CD4-positive, alpha-beta T cell treated with Interleukin-21 for 1 hour (primary cell): Measurements from ENCODE around the gene ARL15.
"Not testable (repeated sequence)": the region's sequence is repeated elsewhere in the genome, so short reads cannot be mapped to it uniquely, and the experiment has no call there.

Source experiments
- DNase-seq: peaks from one replicate; pipeline ENCODE4 v3.0.0-alpha.2; 2020

The ARL15 gene

DNA sequence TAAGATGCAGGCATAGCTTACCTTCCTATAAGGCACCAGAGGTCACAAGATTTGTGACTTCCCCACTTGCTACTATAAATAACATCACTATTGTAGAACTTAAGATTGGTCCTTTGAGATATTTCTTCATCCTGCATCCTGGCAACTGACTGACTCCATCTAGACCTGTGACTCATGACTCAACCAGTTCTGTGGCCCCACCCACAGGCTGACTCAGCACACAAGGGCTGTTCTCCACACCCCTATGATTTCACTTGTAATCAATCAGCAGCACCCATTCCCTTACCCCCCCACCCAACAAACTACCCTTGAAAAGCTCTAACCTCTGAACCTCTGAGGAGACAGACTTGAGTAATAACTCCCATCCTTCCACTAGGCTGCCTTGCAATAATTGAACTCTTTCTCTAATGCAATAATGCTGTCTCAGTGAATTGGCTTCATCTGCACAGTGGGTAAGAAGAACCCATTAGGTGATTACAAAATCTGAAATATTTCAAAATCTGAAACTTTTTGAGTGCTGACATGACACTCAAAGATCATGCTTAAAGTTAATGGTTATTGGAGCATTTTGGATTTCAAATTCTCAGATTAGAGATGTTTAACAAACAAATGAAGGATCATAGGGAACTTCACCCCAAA lies 296.7 kb downstream of the ARL15 start:
- no peak for DNase-seq

DNA sequence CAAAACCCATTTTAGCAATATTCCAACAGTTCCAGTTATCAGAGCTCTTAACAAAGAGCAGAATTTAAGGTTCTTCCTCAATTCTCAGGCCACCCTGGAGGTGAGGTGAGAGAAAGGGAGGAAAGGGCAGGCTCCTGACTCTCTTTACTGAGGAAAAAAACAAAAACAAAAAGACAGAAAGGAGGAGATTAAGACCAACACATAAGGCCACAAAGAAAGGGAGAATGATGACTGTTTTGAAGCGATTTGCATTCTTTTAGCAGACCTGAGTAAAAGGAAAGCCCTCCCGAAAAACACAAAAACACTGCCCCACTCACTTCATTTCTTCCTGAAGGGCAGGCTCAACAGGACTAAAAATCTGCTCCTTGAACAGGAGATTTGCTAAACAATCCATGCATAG lies 300.5 kb downstream of the ARL15 start:
- DNase-seq, result no peak

DNA sequence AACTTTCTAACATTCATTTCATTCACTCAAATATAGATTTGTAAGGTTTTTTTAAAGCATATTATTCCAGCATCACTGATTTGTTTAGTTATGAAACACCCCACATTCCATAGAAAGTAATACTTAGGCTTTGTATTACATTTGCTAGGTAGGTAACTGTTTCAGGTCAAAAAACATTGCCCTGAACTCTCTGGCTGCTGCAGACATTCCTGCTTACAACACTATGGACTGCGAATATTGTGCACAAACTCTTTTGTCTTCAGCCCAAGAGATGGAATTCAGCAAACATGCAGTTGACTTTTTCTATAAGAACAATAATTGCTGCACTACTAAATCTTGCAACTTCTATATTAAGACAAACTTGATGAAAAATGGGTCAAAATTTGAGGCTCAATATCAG lies 301.0 kb downstream of the ARL15 start:
- DNase-seq, result no peak

DNA sequence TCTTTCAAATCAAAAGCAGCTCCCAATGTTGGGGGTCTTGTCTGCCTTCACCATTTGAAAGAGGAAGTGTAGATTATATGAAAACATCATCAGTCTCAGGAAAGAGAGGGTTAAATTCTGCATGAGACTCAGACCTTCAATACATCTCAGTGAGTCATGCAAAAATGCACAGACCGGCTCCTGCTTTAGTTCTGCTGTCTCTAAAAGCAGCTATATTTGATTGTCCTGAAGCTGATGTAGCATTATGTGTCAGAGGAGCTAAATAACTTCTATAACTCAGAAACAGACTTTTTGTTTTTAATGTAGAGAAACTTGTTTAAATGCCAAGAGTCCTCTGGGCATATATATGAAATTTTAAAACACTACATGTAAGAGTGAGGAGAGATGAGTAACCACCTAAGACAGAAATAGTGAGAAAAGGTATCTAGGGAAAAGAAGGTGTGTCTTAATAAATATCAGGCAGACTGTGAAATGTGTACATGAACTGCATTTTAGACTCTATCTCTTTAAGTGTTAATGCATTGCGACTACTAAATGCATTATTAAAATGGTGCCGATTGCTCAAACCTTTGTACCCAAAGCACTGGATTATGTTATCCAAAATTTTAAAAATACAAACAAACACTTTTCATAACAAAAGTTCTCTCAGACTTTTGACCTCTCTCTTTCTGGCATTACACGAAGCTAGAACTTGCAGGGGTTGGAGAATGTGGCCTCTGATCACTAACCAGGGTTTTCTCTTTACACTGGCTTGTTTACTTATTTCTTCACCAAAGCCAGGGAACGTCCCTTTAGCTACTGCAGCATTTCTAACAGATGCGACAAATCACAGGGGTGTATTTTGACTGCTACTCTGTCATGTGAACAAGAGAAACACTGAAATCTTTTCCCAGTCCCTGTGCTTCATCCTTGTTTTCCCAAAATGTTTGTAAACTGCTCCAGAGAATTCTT lies 302.3 kb downstream of the ARL15 start:
- DNase-seq, result no peak

DNA sequence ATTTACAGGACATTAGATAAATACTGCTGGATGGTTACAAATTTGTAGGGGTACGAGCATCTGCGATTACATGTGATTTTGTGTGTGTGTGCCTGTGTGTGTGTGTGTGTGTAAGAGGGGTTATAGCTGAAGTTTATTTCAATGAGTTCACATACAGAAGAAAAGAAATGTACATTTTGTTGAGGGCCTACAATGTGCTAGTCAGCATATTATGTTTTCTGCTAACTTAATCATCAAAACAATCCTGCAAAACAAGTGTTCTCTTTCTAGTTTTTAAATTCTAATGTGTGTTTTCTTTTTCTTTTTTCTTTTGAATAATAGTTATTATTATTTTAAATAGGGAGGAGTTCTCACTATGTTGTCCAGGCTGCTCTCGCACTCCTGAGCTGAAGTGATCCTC lies 305.7 kb downstream of the ARL15 start:
- DNase-seq, result no peak

DNA sequence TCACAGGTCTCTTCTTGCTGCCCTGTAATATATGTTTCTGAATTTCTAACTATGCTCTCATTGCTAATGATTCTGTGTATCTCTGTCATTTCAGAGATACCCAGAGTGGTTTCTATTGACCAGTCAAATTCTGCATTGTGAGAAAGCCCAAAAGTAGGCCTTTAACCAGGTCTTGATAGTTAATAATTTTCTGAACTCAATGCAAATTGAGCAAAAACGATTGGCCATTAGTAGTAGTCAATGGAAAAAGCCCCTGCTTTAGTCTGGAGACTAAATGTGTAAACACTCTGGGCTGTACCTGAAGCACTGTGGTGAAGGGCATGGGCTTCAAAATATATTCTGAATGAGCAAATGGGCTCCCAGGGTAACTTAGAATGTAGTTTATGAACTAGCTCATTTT lies 307.6 kb downstream of the ARL15 start:
- DNase-seq, result no peak

DNA sequence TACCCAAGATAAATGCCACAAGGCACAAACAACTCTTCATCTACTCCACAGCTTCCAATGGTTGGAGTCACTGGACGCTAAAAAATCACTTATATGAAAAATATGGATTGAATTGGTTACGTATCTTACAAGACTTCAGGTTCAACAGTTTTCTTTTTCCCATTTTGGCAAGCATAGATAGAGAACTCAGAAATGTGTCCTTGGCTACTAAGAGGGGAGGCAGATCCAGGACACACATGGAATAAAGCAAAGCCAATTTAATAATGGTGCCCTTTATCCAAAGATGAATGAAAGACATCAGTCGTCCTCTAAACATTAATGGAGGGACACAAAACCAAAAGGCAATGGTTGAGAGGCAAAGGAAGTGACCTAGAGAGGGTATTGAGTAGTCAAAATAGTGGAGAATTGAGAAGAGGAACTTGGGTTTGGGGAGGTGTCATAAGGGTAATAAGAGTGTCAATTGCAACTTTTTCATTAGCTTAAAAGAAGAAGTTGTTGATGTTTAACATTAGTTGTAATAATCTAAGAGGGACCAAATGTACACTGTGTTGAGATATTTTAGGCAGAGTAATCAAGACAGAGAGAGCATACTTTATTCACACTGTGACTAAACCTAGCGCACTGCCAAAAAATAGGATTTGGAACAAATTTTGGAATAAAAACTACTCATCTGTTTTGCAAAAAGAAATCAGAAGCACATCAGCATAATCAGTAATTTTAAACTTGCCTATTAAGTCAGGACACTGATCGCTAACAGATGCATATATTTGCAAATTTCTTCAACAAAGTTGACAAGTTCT lies 308.2 kb downstream of the ARL15 start:
- DNase-seq, result no peak

DNA sequence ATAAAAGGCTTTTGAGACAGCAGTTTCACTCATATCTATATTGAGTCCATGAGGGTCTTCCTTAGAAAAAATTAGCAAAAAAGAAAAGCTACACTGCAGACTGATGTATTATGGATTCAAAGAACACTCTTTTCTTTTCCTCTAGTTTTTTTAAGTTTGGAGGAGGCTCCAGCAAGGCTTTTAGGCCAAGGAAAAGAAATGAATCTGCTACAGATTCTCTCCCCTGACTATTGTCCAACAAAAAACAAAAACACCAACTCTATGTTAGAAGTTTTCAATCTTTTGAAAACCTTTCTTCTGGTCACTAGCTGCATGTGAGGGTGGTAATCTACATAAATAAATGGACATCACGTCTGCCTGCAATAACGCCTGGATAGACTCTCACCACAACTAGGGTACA lies 310.4 kb downstream of the ARL15 start:
- no peak for DNase-seq

DNA sequence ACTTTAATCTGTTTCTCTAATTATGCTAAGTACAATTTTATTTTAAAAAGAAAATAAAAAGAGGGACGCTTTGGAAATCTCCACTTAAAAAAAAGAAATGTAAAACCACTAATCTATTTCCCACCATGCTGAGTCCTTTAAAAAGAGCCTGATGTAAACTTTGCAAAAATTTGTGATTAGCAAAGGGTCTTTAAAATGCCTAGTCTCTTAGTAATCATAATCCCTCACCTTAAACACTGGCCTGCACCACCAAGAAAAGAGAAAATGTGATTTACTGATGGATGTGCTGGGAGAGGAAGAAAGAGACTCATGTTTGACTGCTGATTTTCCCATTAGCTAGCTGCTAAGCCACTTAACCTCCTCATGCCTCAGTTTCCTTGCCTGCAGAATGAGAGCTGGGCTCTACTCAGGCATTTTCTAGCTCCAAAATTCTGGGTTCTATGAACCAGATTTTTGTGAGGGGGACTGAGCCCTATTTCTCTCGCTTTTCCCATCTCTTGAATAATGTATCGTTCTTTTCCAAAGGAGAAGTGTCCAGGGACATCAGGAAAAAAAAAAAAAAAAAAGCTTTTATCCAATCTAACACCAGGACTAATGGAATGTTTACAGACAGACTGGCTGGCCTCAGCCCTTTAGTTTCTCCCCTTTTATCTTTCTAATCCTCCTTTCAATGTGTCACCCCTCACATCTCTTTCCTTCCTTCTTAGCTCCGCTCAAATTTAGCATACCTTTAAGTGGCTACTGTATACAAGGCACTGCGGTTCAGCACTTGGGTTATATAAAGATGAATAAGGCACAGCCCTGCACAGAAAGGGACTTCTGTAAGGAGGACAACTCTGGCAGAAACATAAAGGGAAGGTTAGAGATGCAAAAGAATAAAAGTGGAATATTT lies 312.4 kb downstream of the ARL15 start:
- no peak for DNase-seq

DNA sequence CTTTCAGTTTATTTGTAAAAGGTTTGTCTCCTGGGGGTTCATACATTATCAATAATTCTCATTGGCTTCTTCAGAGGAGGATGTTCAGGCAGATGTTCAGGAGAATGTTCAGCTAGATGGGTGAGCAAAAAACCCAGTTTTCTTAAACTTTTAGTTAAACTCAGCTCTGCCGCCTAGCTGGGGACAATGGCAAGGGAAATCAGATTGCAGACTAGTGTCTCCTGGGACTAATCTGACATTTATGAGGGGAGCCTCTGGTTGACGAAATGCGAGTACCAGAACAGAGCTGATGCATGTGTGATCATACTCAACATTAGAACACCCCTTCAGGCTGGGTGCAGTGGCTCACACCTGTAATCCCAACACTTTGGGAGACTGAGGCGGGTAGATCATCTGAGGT lies 314.4 kb downstream of the ARL15 start:
- DNase-seq, result no peak

DNA sequence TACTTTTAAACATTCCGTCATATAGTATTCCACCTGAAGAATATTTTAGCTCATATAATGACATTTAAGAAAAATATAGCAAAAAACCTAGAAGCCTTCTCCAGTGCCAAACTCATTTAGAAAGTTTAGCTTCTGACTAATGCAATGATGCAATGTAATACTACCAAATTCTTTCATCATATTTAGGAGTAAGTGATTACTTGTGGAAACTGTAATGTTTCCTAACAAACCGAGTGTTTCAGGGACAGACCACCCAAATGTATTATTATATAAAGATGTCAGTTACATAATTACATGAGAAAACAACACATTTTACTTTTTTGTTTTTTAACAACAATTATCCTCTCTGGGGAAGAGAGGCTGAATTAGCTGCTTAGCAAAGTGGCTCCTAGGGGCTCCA lies 316.2 kb downstream of the ARL15 start:
- DNase-seq, result no peak

DNA sequence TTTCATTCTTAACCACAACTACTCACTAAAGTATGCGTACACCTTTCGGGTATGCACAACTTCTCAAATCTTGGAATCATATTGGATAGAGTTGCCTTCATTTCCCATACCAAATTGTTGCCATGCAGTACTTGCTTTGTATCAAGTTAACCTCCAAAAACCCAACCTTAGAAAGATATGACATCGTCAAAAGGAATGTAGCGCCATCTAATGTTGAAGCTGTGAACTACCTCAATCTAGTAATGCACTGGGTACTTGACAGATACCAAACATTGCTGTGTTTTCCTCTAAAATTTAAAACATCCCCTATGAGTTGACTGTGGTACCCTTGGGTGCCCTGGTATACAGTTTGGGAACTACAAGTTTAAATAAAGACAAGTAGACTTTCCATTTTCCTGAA lies 318.4 kb downstream of the ARL15 start:
- no peak for DNase-seq

DNA sequence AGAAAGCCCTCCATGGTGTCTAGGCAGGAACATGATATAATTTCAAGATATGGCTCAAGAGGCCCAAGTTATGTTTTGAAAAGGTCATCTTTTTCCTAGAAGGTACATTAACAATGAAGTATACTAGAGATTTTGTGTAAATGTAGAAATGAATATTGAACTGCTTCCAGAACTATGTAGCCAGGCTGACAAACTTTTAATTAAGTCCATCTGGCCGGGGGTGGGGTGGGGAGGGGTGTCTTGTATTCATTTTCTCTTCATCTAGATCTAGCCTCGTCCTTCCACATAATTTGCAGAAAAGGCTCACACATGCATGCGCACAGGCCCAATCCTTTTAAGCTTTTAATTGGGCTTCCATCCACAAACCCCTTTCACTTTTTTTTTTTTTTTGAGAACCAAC lies 323.3 kb downstream of the ARL15 start:
- no peak for DNase-seq

DNA sequence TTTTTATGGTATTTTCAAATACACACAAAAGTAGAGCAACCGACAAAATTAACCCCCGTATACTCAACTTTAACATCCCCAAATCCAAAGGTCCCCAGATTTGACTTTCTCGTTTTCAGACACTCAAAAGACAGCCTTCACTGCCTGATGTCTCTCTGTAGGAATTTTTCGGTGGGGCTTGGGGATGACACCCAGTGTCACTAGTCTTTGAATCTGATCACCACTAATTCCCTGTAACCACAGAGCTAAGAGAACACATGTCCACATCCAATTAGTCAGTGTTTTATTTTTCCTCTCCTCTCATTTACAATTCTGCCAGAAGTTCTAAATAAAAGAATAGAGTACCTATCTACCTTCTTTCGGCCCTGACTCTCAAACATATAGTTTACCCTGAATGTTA lies 324.6 kb downstream of the ARL15 start:
- no peak for DNase-seq

DNA sequence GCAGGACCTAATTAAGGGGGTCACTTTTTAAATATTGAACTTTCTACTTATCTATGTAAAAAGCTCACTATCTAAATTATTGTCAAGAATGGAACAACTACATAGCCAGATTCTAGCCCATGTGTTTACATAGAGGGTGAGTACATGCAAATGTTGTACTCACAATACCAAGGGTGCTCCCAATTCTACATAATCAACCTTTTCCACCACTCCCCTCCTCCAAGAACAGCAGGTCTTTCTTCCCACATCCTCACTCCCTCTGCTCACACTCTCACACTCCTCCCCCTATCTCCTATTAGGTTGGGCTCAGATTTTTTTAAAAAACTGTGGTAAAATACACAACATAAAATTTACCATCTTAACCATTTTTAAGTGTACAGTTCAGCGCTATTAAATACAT lies 325.4 kb downstream of the ARL15 start:
- no peak for DNase-seq

DNA sequence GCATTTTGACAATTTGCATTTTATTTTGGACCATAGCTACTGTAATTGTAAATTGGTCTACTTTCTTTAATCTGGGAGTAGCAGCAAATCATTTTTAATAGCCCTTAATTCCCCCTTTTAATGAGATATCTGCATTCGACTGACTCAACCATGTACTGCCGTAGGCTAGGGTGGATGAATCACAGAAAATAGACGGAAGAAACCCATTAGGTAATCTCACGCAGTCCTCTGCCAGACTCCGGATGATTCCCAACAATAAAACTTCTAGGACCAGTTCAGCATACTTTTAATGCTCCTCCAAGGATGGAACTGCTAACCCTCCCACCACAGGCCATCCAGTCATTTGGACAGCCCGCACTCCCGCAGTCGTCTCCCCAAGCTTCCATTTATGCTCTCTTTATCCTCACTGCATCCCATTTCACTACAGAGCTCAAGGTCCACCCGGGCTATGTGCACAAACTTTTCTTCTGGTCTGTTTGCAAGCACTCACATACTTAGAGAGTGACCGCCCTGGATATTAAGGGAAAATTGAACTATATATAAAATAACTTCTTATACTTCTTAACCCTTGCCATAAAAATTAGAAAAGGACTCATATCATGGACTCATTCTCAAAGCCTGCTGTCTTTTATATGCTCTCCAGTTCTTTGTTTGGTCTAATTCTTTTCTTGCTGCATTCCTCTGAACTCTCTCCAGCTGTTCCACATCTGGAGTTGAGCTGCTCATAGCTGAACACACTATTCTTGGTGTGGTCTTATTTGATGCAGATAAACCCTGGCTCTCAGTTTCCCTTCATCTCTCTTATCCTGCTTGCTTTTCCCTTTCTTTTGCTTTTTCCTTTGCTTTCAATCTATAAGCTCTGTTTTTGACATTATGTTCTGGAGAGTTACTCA lies 326.6 kb downstream of the ARL15 start:
- DNase-seq, result no peak

DNA sequence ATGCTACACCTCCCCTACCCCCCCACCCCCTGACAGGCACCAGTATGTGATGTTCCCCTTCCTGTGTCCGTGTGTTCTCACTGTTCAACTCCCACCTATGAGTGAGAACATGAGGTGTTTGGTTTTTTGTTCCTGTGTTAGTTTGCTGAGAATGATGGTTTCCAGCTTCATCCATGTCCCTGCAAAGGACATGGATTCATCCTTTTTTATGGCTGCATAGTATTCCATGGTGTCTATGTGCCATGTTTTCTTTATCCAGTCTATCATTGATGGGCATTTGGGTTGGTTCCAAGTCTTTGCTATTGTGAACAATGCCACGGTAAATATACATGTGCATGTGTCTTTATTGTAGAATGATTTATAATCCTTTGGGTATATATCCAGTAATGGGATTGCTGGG lies 328.1 kb downstream of the ARL15 start:
- DNase-seq, result not testable (repeated sequence)

DNA sequence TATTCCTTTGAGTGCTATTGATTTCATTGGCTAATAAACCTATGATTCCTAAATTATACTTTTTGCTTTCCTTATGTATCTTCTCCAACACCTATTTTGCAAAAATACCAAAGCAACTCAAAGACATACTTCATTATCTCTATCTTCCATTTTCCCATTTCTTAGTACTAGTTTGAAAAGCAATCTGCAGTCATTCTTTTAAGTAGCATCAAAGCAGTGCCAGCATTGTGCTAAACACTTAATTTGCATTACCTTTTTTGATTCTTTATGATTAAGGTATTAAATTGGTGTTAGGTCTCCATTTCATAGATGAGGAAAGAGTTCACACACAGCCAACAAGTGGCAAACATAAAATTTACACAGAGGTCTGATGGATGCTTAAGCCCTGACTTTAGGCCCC lies 330.3 kb downstream of the ARL15 start:
- DNase-seq, result no peak

DNA sequence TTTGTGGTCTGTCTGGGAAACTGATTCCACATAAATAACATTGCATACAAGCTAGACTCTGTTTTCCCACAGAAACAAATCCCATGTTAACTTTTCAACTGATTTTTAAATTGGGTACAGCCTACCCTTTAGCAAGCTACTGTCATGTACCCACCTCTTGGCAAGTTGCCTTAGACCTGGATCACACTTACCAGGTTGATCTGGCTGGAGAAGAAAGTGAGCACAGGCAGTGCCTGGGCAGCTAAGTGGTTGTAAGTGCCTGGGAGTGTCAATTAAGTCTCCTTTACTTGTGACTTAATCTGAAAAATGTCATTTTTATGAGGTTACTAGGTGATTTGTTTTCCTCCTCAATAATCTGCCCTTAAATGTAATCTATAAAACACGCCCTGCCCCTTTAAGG lies 336.4 kb downstream of the ARL15 start:
- DNase-seq, result no peak

DNA sequence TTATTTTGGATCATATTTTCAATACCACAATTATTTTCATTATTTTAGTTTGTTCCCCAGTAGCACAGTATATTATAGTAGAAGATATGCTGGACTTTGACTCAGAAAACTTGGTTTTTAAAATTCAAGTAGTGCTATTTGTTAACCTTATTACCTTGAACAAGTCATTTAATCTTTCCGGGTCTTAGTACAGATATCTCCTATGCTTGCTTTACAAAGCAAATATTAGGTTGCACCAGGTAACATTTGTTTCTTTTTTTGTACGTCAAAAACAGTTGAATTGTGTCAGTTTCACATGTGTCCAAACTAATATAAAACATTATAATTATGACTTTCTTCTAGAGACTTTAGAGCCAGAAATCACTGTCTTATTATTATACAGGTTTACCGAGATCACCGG lies 338.1 kb downstream of the ARL15 start:
- DNase-seq, result no peak

DNA sequence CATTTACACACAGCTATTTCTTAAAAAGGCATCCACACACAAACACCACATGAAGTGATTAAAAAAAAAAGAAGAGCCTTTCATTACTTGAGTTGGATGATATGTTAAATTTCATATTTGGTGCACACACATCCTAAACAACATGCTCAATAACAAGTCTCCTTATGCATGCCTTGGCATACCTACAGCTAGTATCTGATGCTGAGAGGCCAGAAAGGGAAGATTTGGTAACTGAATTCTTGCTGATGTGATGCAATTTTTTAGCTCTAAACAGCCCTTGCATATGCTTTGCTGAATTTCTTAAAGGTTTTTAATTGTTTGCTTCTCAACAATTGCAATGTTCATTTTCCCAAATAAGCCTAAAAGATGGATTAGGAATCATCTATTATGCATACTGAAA lies 338.8 kb downstream of the ARL15 start:
- no peak for DNase-seq

DNA sequence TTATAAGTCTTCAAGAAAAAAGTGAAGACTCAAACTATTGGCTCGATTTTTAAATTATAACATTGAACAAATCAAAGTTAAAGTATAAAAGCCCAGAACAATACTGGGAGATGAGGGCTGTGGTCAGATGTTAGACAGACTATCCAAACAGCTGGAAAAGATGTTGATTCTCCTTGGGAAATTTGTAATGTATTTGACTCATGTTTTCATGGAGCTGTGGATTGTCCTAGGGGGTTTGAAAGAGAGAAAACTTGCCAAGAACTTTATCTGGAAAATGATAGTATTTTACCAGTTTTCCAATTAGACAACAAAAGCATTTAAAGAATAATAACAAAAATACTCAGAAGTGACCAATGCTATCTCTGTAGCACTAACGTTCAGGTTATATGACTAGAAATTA lies 339.2 kb downstream of the ARL15 start:
- DNase-seq, result no peak
